GM23338 (cell line): ENCODE results near the gene PLA1A. TPM values are rescaled to one million over a fixed set of nuclear protein-coding genes. Genes with fewer than 3 reads are reported as not detected.

Experiments used
- ATAC-seq: fragments of 200-7000 bp; cut with Tn5 transposase; 3 replicates; pipeline ENCODE4 v1.9.1; 2020
- DNase-seq: peaks from one replicate; pipeline ENCODE4 v3.0.0-alpha.2; 2015; ENCODE audit warnings: low spot score
- H2AFZ ChIP-seq: fragments of 200-600 bp; sonication (generic); 2 replicates; pipeline ENCODE4 v1.8.0; 2016; ENCODE audit warnings: antibody characterized with exemption, mild to moderate bottlenecking, moderate library complexity
- H3F3A ChIP-seq: fragments of 200-600 bp; sonication (generic); replicated peaks from 2 replicates; pipeline ENCODE4 v1.8.0; 2017; ENCODE audit warnings: antibody characterized with exemption, mixed run types, low read depth
- H3K27ac ChIP-seq: fragments of 200-600 bp; sonication (generic); 2 replicates; pipeline ENCODE4 v1.6.1; 2016; ENCODE audit warnings: low read depth
- H3K27me3 ChIP-seq: fragments of 200-600 bp; sonication (generic); 2 replicates; pipeline ENCODE4 v1.8.0; 2016; ENCODE audit warnings: mild to moderate bottlenecking, mixed run types, moderate library complexity; ENCODE audit not compliant: insufficient read depth
- H3K36me3 ChIP-seq: fragments of 200-600 bp; sonication (generic); 2 replicates; pipeline ENCODE4 v1.8.0; 2016; ENCODE audit warnings: mild to moderate bottlenecking; ENCODE audit not compliant: insufficient read depth
- H3K4me1 ChIP-seq: fragments of 200-600 bp; sonication (generic); 2 replicates; pipeline ENCODE4 v1.8.0; 2016; ENCODE audit warnings: mild to moderate bottlenecking, moderate library complexity; ENCODE audit not compliant: insufficient read depth
- H3K4me2 ChIP-seq: fragments of 200-600 bp; sonication (generic); 2 replicates; pipeline ENCODE4 v1.7.1; 2017; ENCODE audit warnings: mixed run types
- H3K4me3 ChIP-seq: fragments of 200-600 bp; sonication (generic); 2 replicates; pipeline ENCODE4 v1.6.1; 2016; ENCODE audit warnings: mixed run types
- H3K79me2 ChIP-seq: fragments of 200-600 bp; sonication (generic); replicated peaks from 2 replicates; pipeline ENCODE4 v1.8.0; 2017; ENCODE audit warnings: mild to moderate bottlenecking; ENCODE audit not compliant: insufficient read depth
- H3K9me2 ChIP-seq: fragments of 200-600 bp; sonication (generic); 2 replicates; pipeline ENCODE4 v1.8.0; 2017; ENCODE audit not compliant: insufficient read depth
- H4K20me1 ChIP-seq: fragments of 200-600 bp; sonication (generic); replicated peaks from 2 replicates; pipeline ENCODE4 v1.8.0; 2017; ENCODE audit warnings: mild to moderate bottlenecking; ENCODE audit not compliant: insufficient read depth
- H3K27ac Mint-ChIP-seq: 2 replicates; pipeline ENCODE4 v1.8.0; 2020; ENCODE audit warnings: inconsistent platforms, mild to moderate bottlenecking, moderate library complexity, mixed read lengths
- H3K27me3 Mint-ChIP-seq: 3 replicates; pipeline ENCODE4 v1.8.0; 2022; ENCODE audit warnings: low read depth, mild to moderate bottlenecking, moderate library complexity, mixed read lengths, inconsistent platforms; ENCODE audit not compliant: insufficient read depth, poor library complexity
- H3K36me3 Mint-ChIP-seq: 3 replicates; pipeline ENCODE4 v1.8.0; 2021; ENCODE audit warnings: low read depth, mild to moderate bottlenecking, inconsistent platforms, moderate library complexity, mixed read lengths
- H3K4me1 Mint-ChIP-seq: 3 replicates; pipeline ENCODE4 v1.8.0; 2020; ENCODE audit warnings: mild to moderate bottlenecking, inconsistent platforms, mixed read lengths
- H3K4me3 Mint-ChIP-seq: 3 replicates; pipeline ENCODE4 v1.8.0; 2021; ENCODE audit warnings: moderate library complexity, mild to moderate bottlenecking, inconsistent platforms, mixed read lengths
- H3K9me3 Mint-ChIP-seq: 3 replicates; pipeline ENCODE4 v1.8.0; 2020; ENCODE audit warnings: moderate library complexity, mild to moderate bottlenecking, inconsistent platforms, mixed read lengths
- CREB1 ChIP-seq: fragments of 250-450 bp; sonication (Bioruptor Pico); IDR thresholded peaks from 2 replicates; pipeline ENCODE4 v1.5.0; 2020; ENCODE audit warnings: low read depth, mild to moderate bottlenecking, moderate library complexity
- ETS1 ChIP-seq: IDR thresholded peaks from 2 replicates; pipeline ENCODE4 v1.6.1; 2016; ENCODE audit warnings: antibody characterized with exemption
- EZH2 ChIP-seq: fragments of 200-600 bp; sonication (generic); IDR thresholded peaks from one replicate; pipeline ENCODE4 v1.8.0; 2017; ENCODE audit warnings: antibody characterized with exemption, mild to moderate bottlenecking, low read depth; ENCODE audit not compliant: unreplicated experiment
- EZH2phosphoT487 ChIP-seq: fragments of 200-600 bp; sonication (generic); IDR thresholded peaks from one replicate; pipeline ENCODE4 v1.8.1; 2018; ENCODE audit warnings: antibody characterized with exemption; ENCODE audit not compliant: unreplicated experiment
- JUNB ChIP-seq: IDR thresholded peaks from one replicate; pipeline ENCODE4 v1.6.1; 2016; ENCODE audit warnings: antibody characterized with exemption; ENCODE audit not compliant: unreplicated experiment
- NANOG ChIP-seq: IDR thresholded peaks from 2 replicates; pipeline ENCODE4 v1.6.1; 2016; ENCODE audit warnings: antibody characterized with exemption, borderline replicate concordance
- POLR2AphosphoS5 ChIP-seq: IDR thresholded peaks from 2 replicates; pipeline ENCODE4 v1.6.1; 2016; ENCODE audit warnings: antibody characterized with exemption, low read depth
- REST ChIP-seq: IDR thresholded peaks from one replicate; pipeline ENCODE4 v1.6.1; 2018; ENCODE audit warnings: antibody characterized with exemption; ENCODE audit not compliant: unreplicated experiment
- STAT1 ChIP-seq: IDR thresholded peaks from one replicate; pipeline ENCODE4 v1.6.1; 2016; ENCODE audit warnings: antibody characterized with exemption; ENCODE audit not compliant: unreplicated experiment
- ZNF114 ChIP-seq: fragments of 250-450 bp; sonication (Bioruptor Pico); IDR thresholded peaks from 2 replicates; pipeline ENCODE4 v1.5.0; 2020; ENCODE audit warnings: mild to moderate bottlenecking, moderate library complexity
- ZNF331 ChIP-seq: fragments of 250-450 bp; sonication (Bioruptor Pico); IDR thresholded peaks from 2 replicates; pipeline ENCODE4 v1.5.0; 2020; ENCODE audit warnings: low read depth, mild to moderate bottlenecking, moderate library complexity
- ZNF462 ChIP-seq: fragments of 250-450 bp; sonication (Bioruptor Pico); IDR thresholded peaks from 2 replicates; pipeline ENCODE4 v1.5.0; 2020; ENCODE audit warnings: mild to moderate bottlenecking, moderate library complexity
- polyA plus RNA-seq: library from polyadenylated mRNA; unstranded; fragments of >200 nt; fragmentation: Nextera tagmentation; extraction: Ambion mirVana; gene quantifications from 2 replicates; pipeline ENCODE4 v1.2.1, GENCODE V29; 2016
- total RNA-seq: library from RNA; depleted of rRNA; stranded (reverse); fragments of >200 nt; shearing (Covaris generic); gene quantifications from 2 replicates; pipeline ENCODE4 v1.2.3, GENCODE V29; 2014

Gene PLA1A
- total and polyA plus RNA-seq, 2 experiments from 2014 or later = not detected

GRCh38 chr3:119628816-119629445 is 31.2 kb downstream of the PLA1A start:
- Mint-ChIP-seq H3K4me1 (peaks cover 21% of the 10 kb centered on the region), H3K9me3 (no peaks in the 10 kb centered on the region), H3K27ac (no peak overlapping the region), H3K4me3 (no peak overlapping the region), H3K36me3 (no peaks in the 10 kb centered on the region), H3K27me3 (peaks cover 2% of the 10 kb centered on the region)
- TF ChIP-seq JUNB (no peak), STAT1 (no peak), POLR2AphosphoS5 (no peak), ZNF462 (no peak), ZNF331 (no peak), CREB1 (CRISPR knock-in tag) (no peak), REST (no peak), NANOG (no peak), EZH2 (no peak), ZNF114 (CRISPR knock-in tag) (no peak), ETS1 (no peak), EZH2phosphoT487 (no peak)
- no peaks in the 10 kb centered on the region for H3K79me2 ChIP-seq
- no peaks in the 10 kb centered on the region for H4K20me1 ChIP-seq
- no peak overlapping the region for H3K27ac ChIP-seq
- DNase-seq = no peak
- no peaks in the 10 kb centered on the region for H3K36me3 ChIP-seq
- no peaks in the 10 kb centered on the region for H3K9me2 ChIP-seq
- H3K27me3 ChIP-seq = no peaks in the 10 kb centered on the region
- no peak for ATAC-seq
- no peaks in the 10 kb centered on the region for H3F3A ChIP-seq
- H3K4me3 ChIP-seq = no peak overlapping the region
- H2AFZ ChIP-seq = no peak overlapping the region
- no peak overlapping the region for H3K4me2 ChIP-seq
- H3K4me1 ChIP-seq = no peaks in the 10 kb centered on the region
